ENCODE measurements around the gene TIMP2.

GRCh38 chr17:78817123-78817522 is 108.1 kb downstream of the TIMP2 start:
- TF ChIP-seq CTCF (conservative IDR thresholded peaks at IDR 0.05; ENCODE audit: low read depth in 2 of 2), result no peak
- no peak for TF ChIP-seq EZH2 (IDR thresholded peaks at IDR 0.05; ENCODE audit: low read depth, unreplicated experiment)
- TF ChIP-seq REST (IDR thresholded peaks at IDR 0.05; ENCODE audit: unreplicated experiment), result no peak

Data from GM23338 (cell line).